Lower leg skin (tissue), 3 donors: Measurements from ENCODE around the gene ZDHHC14.

Source experiments
- CTCF ChIP-seq, 3 donors: fragments of 450-650 bp; IDR thresholded peaks; one replicate each; pipeline ENCODE4 v1.5.1; 2016; ENCODE audit warnings: antibody characterized with exemption in 3 of 3, mild to moderate bottlenecking in 3 of 3, moderate library complexity in 2 of 3
- POLR2A ChIP-seq, 2 donors: fragments of 450-650 bp; IDR thresholded peaks; one replicate each; pipeline ENCODE4 v1.6.1; 2016 to 2017; ENCODE audit warnings: antibody characterized with exemption in 2 of 2, mild to moderate bottlenecking in 1 of 2, moderate library complexity in 1 of 2

- no peak for TF ChIP-seq CTCF (IDR thresholded peaks at IDR 0.05)
- TF ChIP-seq POLR2A (IDR thresholded peaks at IDR 0.05) = no peak
Observed at GRCh38 chr6:157462956-157463742, 82.2 kb downstream of the ZDHHC14 start.
